Activated CD4-positive, CD25-positive, alpha-beta regulatory T cell (primary cell): Measurements from ENCODE around the gene DDX54.
A peak's percentile ranks its signal among the peaks of the same experiment; 100 is the strongest.

Experiments
- DNase-seq, 4 experiments: peaks; one replicate each; lab custom pipeline; 2025; lab: John Stamatoyannopoulos, UW

Gene DDX54, protein sequence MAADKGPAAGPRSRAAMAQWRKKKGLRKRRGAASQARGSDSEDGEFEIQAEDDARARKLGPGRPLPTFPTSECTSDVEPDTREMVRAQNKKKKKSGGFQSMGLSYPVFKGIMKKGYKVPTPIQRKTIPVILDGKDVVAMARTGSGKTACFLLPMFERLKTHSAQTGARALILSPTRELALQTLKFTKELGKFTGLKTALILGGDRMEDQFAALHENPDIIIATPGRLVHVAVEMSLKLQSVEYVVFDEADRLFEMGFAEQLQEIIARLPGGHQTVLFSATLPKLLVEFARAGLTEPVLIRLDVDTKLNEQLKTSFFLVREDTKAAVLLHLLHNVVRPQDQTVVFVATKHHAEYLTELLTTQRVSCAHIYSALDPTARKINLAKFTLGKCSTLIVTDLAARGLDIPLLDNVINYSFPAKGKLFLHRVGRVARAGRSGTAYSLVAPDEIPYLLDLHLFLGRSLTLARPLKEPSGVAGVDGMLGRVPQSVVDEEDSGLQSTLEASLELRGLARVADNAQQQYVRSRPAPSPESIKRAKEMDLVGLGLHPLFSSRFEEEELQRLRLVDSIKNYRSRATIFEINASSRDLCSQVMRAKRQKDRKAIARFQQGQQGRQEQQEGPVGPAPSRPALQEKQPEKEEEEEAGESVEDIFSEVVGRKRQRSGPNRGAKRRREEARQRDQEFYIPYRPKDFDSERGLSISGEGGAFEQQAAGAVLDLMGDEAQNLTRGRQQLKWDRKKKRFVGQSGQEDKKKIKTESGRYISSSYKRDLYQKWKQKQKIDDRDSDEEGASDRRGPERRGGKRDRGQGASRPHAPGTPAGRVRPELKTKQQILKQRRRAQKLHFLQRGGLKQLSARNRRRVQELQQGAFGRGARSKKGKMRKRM

DNA sequence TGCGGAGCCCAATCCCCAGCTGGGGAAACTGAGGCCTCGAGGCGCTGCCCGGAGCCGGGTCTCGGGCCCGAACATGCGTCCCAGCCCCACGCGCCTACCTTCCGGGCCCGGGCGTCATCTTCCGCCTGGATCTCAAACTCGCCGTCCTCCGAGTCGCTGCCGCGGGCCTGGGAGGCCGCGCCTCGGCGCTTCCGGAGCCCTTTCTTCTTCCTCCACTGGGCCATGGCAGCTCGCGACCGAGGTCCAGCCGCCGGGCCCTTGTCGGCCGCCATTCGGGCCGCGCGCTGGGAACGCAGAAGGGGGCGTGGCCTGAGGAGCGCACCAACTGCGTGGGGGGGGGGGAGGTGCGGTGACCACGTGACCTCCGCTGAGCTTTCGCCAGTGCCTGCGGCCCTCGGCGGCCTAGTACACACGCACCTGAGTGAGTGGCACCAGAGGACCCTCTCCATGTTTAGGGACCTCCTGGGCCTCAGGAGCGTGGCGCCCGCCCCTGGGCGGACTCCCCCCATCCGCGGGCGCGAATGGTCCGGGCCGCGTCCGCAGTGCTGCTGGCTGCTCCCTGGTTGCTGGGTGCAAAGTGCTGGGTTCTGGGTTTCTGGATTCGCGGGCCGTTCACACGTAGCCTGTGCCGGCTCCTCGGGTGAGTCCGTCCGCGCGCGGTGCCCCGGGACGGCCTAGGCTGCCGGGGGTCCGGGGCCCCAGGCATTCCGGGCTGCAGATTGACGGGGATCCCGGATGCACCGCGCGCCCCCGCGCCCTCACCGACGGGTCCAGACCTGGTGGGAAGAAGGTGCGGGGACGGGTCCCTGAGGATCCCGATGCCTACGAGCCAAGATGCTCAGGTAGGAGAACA lies at the start of gene DDX54, which contains the start of gene RITA1:
Gene DDX54 (minus strand): TSS at position 299 of the 853 bp plus-strand sequence. CDS start 27 bp downstream, at position 272.
Gene RITA1 (plus strand): TSS at position 542 of the 853 bp plus-strand sequence. CDS start 1,026 bp downstream, outside the sequence.
- DNase-seq = peak; percentile 59 to 78 (median 70)

DNA sequence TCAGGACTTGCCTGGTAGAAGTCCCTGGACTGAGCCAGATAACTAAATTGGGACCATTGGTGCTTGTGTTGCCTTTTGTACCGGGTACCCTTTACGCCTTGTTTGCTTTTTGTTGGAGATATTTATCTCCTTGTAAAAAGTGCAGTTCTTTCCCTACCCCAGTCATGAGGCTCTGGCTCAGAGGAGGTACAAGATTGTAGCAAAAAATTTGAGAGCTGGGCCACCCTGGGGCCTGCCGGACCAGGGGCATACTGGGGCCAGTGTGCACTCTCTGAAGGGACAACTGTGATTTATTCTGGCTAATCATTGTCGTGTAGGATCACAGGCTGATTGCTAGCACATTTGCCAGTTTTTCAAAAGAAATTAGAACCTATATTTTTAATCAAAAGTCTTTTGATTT lies 49.2 kb upstream of the DDX54 start:
- DNase-seq = no peak

DNA sequence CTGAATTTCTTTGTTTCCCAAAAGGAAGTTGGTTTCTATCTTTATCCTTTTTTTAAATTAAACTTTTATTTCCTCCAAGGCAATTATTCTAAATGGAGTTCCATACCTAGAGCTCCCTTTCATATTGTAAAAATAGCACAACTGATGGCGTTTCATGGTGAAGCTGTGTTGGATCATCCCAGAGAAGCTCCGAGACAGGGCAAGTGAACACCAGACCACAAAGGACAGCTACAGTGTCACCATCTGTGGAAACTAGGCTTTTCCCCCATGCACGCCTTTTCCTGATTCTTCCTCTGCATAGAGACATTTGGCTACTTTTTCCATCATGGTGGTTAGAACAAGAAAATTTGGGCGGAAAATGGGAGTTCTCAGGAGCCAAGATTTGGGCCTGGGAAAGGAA lies 48.7 kb upstream of the DDX54 start:
- DNase-seq = no peak

DNA sequence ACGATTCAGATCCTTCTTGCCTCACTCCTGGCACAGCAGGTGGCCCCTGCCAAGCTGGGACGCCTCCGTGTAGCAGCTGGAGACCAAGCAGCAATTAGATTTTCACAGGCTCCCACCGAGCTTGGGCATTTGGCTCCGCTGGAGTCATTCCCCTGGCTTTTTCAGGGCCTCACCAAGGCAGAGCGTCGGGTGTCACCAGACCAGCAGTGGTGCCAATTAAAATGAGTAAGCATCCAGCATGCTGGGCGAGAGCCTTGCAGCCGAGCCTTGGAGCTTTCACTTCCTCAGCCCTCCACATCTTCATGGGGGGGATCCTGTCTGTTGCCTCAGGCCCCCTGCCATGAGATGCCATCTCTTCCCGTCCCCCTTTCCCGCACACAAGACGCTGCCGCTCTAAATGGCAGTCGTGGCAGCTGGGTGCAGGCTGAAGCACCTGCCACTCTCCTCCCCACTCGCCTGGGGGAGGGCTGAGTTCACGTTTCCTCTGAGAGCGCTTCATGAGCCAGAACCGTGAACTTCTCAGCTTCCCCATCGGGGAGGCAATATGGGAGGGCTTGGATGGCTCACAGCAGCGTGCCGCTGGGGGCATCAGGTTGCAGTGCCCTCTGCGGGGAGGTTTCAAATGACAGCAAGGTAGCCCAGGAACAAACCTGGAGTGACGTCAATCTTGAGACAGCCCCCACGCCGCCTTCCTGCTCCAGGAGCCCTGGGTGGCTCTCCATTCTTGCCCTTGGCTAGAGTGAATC lies 47.7 kb upstream of the DDX54 start:
- DNase-seq = peak in 2 of 4 experiments; percentile 31 to 33

- no peak for DNase-seq
Measured at GRCh38 chr12:113232089-113232839, 47.0 kb upstream of the DDX54 start.

DNA sequence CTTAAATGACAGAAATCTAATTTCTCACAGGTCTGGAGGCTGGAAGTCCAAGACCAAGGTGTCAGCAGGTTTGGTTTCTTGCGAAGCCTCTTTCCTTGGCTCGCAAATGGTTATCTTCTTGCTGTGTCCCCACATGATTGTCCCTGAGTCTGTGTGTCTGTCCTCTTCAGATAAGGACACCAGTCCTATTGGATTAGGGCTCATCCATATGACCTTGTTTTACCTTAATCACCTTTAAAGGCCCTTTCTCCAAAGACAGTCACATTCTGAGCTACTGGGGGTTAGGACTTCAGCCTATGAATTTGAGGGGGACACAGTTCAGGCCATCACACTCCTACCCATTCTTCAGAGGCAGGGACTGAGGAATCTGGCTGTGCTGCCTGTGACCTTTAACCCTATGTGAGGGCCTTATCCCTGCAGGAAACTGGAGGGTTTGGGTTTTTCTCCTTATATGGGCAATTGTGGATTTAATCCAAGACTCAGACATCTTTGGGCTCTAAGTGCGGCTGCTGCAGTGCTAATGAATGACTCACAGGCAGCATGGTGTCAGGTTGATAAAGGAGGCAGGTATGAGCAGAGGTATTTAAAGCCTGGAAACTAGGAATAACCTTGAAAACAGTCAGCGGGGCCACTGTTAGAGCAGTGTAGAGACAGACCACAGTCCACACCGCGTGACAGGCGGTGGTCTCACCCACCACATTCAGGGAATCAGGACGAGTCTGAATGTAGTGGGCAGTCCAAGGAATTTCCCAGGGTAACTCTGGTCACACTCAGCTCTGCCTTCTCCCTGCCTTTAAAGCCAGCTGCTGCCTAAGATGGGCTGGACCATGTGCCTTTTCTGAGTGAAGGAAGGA lies 46.2 kb upstream of the DDX54 start:
- no peak for DNase-seq

DNA sequence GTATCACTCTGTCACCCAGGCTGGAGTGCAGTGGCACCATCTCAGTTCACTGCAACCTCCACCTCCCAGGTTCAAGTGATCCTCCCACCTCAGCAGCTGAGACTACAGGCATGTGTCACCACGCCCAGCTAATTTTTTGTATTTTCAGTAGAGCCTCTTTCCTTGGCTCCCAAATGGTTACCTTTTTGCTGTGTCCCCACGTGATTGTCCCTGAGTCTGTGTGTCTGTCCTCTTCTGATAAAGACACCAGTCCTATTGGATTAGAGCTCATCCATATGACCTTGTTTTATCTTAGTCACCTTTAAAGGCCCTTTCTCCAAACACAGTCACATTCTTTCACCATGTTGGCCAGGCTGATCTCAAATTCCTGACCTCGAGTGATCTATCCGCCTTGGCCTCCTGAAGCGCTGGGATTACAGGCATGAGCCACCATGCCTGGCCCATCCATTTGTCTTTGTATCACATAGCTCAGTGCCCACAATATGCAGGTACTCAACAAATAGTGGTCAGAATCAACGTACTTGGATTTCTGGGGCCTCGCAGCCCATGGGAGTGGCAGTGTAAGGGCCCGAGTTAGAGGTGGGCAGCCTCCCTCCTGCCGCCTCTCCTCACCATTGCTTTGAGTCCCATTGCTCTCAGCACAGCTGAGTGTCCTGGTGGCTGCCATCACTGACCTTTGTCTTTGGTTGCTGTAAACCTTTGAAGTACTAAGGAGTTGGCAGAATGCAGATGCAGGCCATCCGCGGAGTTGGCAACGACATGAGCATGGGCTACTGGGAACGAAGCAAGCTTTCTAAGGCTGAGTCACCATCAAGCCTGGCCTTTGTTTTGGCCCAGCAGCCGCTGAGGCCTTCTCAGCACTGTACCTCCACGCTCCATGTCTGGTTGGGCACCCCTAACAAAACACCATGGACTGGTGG lies 45.3 kb upstream of the DDX54 start:
- DNase-seq = no peak

DNA sequence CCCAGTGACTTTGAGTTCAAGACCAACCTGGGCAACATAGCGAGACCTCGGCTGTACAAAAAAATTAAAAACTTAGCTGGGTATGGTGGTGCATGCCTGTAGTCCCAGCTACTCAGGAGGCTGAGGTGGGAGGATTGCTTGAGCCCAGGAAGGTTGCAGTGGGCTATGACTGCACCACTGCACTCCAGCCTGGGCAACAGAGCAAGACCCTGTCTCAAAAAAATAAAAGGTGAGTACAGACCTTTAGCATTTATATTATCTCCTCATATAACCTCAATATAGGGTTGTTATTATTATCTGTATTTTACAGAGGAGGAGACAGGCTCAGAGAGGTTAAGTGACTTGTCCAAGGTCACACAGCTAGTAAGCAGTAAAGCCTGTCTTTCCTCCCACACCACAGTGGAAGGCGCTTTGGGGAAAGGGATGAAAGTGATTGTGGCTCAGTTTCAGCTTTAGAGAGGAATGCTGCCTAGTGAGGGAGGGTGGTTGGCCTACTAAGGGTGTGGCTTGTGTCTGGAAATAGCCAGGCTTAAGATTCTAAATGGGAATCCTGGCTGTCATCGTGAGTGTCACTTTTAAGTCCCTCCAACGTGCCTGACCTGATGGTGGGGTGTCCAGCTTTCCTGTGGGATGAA lies 43.2 kb upstream of the DDX54 start:
- DNase-seq = no peak

DNA sequence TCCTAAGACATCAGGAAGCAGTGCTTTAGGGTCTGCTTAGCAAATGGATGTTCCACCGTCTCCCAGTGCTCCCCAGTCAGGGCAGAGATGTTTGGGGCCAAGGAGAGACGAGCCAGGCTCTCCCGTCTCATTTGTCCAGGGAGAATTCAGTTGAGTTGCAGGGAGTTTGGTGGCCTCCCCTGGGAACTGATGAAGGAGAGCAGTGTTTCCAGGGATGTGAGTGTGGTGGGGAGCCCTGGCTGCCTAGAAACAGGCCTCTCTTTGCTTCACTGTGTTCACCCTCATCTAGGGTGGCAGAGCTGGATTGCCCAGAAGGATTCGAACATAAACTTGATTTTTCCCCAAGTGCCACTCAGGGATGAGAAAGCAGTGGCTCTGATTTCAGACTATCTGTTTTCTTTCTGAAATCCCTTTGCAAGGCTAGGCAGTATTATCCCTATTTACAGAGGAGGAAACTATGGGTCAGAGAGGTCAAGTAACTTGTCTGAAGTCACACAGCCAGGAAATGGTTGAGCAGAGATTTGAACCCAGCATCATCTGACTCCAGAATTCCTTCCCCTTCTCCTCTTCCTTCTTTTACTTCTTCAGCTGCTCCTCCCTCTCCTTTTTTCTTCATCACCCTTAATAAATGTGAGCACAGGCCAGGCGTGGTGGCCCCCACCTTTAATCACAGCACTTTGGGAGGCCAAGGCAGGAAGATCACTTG lies 42.6 kb upstream of the DDX54 start:
- no peak for DNase-seq

DNA sequence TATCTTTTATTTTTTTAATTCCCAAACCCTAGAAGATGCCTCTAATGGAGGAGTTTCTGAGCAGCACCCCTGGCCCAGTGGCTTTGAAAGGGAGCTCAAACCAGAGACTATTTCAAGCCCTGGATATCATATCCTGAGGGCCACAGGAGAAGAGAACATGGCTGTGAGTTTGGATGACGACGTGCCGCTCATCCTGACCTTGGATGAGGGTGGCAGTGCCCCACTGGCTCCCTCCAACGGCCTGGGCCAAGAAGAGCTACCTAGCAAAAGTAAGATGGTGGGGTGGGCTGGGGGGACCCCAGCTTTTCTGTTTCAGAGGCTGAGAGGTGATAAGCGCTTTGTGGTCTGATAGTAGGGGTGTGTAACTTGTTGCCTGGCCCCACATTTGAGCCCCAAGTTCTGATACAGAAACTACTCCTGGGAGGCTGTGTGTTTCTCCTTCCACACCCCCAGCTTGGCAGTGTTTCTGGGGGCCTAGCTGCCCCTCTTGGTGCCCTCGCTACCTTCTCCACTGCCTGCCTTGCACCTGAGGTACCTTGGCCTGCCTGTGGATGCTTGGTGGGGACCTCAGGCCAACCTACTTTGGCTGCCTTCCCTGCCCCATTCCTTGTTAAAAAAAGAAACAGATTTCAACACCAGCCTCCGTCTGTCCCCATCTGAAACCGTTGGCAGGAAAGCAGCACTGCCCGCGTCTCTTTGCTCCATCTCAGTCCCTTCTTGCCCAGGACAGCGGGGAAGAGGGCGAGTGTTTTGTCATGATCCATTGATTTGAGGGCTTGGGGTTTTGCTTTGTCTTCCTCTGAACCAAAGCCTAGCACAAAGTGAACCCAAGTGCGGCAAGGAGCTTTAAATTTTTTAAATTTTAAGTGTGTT lies 41.7 kb upstream of the DDX54 start:
- no peak for DNase-seq

GRCh38 chr12:113224955-113225354 lies 39.7 kb upstream of the DDX54 start:
- DNase-seq = no peak

DNA sequence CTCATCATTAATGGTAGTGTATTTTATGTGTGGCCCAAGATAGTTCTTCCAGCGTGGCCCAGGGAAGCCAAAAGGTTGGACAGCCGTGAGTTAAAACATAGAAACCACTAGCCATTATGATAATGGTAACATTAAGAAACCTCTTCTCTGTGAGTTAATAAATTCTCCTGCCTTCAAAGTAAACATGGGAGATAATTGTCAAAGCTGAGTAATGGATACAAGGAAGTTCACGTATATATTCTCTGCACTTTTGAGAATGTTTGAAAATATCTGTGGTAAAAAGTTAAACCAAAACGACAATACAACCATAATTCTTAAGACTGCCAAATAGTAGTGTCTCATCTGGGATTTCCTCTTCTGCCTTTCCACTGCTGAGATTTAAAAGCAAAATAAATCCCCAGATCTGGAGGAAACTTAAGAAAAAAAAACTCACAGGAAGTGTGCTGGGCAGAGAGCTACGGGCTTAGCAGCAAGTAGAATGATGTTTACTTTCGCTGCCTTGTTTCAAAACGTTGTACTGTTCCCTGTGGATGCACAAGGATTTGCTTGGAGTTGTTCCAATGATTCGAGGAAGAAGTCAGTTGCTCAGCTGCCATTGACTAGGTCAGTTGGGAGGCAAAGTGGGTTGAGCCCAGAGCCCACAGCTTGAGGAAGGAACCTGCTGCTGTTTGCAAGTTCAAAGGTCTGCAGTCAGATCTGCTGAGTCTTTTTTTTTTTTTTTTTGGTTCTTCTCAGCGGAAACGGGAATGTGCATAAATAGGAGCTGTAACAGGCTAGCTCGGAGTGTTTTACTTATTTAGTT lies 37.7 kb upstream of the DDX54 start:
- DNase-seq = no peak

DNA sequence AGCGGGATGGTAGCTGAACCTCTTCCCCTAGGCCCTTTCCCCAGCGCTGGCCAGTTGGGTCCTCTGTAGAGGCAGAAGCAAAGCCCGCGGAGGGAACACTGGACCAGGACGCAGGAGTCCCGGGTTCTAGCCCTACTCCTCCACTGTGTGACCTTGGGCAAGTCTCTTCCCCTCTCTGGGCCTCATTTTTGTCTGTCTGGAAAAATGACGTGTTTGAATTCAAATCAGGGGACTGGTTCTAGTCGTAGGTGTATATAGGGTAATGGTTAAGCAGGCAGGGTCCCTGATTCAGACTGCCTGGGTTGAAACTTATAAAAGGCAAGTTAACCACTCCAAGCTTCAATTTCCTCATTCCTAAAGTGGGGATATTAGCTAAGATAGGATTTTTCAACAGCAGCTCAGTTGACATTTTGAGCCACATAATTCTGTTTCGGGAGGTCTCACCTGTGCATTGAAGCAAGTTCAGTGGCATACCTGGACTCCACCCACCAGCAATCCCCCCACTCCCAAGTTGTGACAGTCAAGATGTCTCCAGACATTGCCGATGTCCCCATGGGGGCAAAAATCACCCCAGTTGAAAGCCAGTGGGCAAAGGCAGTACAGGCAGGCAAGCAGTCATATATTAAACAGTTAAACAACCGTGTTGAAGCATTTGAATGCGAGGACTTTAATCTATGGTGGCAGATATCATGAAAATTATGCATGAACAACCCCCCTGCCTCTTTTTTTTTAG lies 36.9 kb upstream of the DDX54 start:
- no peak for DNase-seq

DNA sequence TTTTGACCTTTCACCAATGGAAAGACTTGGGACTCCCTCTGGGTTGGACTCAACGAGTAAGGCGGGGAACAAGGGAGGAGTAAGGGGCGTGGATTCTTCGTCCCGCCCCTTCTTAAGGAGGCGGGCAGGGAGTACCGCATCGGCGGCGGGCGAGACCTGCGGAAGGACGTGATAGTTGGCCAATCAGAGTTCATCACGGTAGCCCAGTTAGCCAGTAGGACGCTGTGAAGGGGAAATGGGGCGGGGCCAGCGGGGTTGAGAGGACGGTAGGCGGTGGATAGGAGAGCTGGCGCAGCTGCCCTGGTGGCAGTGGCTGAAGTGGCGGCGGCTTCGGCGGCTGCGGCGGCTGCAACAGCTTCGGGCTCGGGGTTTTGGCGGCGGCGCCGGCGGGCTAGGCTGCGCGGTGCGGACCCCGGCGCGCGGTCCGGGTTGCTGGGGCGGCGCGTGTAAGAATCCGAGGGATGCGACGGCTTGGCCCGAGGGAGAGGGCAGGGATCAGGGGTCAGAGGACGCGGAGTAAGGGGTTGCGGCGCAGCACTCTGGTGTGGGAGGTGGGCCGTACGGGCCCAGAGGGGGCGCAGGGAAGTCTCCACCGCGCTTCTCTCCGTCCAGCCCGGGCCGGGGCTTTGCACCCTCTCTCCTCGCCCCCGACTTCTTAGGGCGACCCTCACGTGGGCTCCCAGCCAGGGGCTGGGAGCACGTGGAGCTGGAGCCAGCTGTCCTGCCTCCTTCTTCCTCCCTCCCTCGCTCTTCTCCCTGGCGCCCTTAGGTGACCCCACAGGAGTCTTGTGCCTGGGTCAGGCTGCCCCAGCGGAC lies 36.1 kb upstream of the DDX54 start, which contains the start of gene TPCN1:
Gene TPCN1 (plus strand): TSS at position 284 of the 816 bp plus-strand sequence. CDS start 5,389 bp downstream, outside the sequence.
- DNase-seq = peak; percentile 93 to 96 (median 96)
